OCI-M1 (cell line): ENCODE results near the gene GOT2.
"Not testable (repeated sequence)": the region's sequence is repeated elsewhere in the genome, so short reads cannot be mapped to it uniquely, and the experiment has no call there.

Source experiments
- DNase-seq: peaks from one replicate; lab custom pipeline; 2025; lab: John Stamatoyannopoulos, UW

GOT2 gene

DNA sequence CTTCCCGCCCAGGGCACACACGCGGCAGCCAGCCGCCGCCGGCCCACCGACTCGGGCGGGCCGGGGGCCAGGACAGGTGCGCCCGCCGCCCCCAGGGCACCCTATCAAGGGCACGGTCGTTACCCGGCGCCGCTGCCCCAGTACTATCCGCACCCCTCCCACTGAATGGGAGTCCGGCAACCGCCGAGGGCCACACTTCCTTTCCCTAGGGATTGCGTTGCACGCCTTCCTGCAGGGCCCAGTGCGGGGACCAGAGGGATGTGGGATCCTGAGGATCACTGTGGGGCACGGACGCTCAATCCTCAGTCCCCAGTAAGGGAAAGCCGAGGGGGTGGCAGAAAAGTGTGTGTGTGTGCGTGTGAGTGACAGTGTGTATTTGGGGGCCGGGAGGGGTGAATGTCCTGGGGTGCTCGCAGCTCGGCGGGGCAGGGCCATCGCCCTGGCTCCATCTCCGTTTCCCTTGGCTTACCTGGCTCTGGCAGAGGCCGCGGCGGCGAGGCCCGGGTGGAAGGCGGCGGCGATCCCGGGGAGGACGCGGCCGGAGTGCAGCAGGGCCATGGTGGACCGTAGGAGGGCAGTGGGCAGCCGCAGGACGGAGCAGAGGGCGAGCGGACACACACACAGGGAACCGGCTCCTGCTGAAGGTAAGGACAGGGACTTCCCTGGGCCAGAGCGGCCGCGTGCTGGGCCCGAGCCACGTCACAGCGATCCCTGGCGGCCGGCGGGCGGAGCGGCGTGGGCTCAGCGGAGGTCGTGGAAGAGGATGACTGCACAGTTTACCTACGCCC lies at the start of gene GOT2:
TSS of gene GOT2 (minus strand) at position 646 of the 788 bp plus-strand sequence. CDS start at position 558, 88 bp downstream.
- DNase-seq = peak; percentile 88

DNA sequence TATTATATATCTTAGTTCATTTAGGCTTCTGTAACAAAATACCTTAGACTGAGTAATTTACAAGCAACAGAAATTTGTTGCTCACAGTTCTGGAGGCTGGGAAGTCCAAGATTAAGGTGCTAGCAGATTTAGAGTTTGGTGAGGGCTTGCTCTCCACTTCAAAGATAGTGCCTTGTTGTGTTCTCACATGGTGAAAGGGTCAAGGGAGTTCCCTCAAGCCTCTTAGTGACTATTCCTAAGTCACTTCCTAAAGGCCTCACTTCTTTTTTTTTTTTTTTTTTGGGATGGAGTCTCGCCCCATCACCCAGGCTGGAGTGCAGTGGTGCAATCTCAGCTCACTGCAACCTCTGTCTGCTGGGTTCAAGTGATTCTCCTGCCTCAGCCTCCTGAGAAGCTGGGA lies 45.2 kb upstream of the GOT2 start:
- DNase-seq = peak; percentile 1

DNA sequence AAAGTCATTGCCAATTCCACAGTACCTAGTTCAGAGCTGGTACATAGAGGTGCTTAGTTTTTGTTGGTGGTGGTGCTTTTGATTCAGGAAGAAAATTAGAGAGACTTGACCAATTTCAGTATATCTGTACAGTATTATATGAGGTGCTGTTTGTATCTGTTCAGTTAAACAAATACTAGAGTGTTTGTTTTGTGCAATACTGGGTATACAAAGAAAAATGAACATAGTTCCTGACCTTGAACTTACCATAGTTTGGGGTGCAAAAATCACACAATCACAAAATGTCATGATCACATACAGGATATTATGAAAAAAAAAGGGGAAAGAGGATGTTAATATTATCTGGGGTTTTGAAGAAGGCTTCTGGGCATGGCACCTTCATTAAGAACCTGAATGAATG lies 39.8 kb upstream of the GOT2 start:
- no peak for DNase-seq

DNA sequence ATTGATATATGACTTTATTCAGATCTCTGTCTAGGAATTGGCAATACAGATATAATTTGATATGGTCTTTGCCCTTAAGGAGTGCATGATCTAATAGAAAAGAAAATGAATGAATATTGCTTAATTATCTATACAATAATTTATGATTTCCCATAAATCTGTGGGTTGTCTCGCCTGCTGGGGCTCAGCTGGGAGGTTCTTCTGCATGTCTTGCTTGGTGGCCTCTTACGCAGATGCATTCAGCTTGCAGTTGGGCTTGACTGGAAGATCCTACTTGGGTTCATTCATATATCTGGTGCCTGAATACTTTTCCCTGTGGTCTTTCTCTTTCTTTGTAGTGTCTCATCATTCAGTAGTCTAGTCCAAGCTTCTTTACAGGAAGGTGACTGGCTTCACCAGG lies 34.0 kb upstream of the GOT2 start:
- DNase-seq = no peak

DNA sequence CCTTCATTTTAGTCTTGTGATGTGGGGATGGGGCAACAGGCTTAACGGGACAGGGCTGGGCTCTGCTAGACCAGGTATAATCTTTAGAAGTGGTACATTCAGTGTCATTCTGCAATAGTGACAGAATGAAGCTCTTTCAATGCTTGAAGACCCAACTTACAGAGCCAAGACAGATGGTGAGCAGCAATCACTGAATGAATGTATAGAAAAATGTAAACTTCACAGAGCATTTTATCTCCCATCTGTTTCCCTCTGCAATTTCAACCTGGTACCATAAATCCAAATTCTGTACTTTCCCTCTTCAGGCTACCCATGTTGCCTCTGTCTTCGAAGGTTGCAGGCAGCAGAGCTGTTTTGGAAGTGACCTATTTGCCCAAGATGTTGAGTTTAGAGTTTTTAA lies 33.5 kb upstream of the GOT2 start:
- DNase-seq = no peak

DNA sequence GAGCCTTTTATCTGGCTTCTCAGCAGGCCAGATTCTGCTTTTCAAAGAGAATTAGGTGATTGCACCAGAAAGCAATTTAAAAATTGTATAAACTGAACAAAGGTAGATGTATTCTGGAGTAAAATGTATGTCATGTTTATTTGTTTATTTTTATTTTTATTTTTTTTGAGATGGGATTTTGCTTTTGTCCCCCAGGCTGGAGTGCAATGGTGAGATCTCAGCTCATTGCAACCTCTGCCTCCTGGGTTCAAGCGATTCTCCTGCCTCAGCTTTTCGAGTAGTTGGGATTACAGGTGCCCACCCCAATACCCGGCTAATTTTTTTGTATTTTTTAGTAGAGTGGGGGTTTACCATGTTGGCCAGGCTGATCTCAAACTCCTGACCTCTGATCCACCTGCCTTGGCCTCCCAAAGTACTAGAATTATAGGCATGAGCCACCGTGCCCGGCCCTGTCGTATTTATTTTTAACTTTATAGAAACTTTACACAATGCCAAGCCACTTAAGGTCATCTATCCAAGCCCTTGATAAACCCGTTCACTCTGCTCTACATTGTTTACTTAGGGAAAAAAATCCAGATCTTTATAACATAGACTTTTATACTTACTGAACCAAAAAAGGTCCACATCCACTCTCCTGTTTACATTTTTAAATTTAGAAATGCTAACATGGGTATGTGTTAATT lies 22.7 kb upstream of the GOT2 start:
- DNase-seq = no peak

DNA sequence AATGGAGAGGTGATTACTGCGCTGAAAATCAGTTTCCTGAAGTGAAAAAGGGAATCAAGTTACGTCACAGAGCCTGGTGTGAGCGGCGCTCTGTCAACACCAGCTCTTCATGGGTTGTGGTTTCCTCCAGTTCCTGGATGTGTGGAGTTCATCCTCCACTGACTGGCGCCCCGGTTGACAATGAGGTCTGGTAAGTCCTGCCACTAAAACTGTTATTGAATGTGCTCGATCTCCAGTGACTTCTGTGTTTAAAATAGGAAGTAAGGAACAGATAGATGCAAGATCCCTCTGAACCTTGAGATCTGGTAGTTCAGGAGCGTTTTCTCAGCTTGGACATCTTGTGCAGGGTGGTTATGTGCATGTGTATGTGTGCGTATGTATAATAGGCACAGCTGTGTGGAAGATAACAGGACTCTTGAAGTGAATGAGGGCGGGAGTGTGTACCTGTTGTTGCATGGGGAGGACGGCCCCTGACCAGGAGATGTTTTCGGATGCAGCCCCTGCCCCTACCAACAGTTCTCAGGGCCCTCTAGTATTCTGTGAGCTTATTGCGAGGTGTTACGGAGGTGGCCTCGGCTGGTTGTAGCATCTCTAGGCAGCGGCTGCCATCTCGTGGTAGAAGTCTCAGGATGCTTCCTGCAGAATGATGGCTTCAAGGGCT lies 22.0 kb upstream of the GOT2 start:
- peak; percentile 82 for DNase-seq

DNA sequence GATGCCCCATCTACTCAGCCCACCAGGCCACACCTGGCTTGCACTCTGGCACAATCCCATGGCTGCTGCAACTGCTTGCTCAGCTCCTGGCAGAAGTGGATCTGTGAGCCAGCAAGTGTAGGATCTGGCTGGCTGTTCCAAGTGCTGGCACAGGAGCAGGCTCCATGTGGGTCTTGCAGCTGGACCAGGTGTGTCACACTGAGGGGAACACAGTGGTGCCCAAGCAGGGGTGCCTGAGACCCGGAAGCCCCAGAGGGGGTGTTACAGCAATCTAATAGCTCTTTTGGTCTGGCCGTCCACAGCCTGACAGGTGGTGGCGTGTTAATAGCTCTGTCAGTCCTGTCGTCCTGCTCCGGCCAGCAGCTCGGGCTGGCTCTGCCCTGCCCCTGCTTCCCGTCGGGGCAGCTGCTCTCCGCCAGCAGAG lies 19.6 kb upstream of the GOT2 start:
- no peak for DNase-seq

DNA sequence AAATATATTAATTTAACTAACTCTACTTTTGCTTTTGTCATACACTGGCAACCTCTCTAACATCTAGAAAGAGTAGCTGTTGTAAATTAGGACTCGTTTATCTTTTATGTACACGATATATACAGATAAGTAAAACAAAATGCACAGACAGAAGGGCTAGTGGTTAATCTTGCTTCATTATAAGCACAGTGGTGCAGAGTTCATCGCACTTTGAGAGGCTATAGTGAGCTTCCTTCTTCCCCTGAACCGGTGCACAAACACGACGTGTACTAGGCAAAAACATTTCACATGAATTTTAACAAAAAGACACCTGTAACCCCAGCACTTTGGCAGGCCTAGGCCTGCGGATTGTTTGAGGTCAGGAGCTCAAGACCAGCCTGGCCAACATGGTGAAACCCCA lies 10.4 kb upstream of the GOT2 start:
- DNase-seq = no peak

DNA sequence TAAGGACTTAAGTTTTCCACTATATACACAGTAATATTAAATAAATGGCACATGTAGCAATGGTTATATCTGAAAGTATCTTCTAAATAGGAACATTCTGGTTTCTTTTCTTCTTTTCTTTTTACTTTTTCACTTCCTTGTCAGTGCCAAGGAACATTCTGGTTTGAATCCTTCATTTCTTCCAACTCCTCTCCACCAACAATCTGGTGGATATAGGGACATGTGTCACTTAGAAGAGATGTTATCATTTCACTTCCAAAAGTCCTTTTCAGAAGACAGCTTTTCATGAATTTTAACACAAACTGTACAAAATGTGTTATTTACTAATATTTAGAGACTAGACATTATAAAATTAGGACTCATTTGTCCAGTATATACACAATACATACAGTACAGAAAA lies 7.9 kb upstream of the GOT2 start:
- no peak for DNase-seq

DNA sequence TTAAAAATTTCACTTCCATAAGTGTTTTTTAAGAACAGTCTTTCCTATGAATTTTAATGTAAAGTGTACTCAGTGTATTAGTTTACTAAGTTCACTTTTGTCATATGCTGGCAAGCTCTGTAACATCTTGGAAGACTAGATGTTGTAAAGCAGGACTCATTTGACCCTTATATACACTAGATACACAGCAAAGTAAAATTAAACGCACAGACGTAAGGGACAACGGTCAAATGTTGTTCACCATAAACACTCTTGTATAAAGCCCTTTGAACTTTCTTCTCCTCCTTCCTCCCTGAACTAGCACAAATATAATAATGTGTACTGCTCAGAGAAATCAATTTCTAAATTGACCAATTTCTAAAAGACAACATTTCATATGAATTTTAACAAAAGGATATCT lies 7.0 kb upstream of the GOT2 start:
- no peak for DNase-seq

DNA sequence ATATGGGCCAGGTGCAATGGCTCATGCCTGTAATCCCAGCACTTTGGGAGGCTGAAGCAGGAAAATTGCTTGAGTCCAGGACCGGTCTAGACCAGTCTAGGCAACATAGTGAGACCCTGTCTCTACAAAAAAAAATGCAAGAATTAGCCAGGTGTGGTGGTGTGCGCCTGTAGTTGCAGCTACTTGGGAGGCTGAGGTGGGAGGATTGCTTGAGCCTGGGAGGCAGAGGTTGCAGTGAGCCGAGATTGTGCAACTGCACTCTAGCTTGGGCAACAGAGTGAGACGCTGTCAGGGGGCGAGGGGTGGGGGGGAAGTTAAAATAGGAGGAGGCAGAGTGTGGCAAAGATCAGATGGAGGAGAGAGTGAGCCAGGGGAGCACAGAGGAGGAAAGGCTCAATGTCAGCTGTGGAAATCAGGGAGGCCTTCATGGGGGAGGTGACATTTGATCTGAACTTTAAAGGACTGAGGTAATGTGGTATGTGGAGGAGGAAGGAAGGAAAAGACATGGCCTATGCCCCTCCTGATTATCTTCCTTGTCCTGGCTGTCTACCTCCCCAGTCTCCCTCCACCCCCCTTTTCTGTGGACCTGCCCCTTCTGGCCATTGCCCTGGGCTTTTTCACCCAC lies 4.7 kb upstream of the GOT2 start:
- DNase-seq = no peak

DNA sequence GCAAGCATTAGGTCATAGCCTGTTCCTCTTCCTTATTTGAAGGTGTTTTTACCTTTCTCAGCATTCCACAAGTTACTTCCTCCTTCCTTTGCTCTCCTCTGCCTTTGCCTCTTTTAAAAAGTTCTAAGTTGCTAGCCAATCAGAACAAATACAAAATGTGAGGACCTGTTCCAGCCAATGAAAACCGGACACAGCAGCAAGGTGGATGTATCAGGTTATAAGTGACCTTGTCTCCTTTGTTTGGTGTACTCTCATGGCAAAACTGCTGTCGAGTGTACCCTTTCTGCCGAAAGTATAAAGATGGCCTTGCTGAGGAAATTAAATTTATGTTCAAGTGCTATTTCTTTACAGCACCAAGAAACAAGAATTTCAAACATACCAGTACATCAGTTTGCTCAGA lies 2.2 kb upstream of the GOT2 start:
- DNase-seq = not testable (repeated sequence)

DNA sequence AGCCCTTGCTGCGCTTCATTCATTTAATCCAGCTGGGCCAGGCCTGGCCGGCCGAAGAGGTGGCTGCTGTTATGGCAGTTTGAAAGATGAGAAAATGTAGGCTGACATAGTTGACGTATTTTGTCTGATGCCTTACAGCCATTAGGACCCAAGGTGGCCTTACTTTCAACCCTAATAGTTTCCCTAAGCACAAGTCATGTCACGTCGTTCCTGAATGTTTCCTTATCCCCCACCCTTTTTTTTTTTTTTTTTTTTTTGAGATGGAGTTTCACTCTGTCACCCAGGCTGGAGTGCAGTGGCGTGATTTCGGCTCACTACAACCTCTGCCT lies 307 bp upstream of the GOT2 start:
- DNase-seq = no peak

DNA sequence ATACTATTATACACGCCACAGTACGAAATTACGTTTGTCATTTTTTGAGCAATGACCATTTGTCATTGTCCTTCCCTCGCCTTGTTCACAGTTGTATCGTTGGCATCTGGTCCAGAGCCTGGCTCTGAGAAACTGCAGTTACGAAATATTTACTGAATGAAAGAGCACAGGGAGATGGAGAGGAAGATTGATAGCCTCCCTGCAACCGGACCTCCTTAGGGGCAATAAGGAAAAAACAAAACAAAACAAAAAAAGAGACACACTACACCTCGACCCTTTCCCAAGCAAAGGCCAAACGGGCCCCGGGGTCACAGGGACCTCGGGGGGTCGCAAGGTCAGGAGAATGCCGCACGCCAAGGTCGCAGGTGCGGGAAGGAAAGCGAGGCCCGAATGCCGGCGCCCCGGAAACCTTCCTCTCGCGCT lies 857 bp downstream of the GOT2 start:
- DNase-seq = peak; percentile 20

DNA sequence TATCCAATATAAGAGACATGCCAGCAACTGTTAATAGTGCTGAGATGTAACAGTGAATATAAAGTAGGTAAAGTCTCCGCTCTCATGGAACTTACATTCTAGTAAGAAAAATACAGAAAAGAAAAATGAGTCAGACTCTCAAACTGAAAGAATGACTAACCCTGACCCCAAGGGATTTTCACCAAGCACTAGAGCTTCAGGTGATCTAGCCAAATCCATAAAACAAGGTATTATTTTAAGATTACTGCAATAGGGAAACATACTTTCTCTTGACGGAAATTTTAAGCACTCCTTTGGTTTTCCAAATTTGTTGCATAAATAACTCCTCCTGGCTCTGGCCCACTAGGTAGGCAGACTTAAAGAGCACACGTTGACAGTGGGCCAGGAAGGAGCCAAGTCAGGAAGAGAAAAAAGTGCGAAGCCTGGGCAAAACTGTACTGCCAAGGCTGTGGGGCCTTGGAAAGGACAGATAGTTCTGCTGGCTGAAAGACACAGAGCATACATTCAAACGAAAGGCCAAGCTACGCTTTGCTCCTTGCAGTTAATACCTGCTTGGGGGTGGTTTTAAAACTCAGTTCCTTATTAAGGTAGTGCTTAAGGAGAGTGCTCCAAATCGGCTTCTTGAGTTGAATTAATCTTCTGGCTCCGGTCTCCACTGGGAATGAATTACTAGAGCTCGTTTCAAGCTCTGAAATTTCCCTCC lies 1.4 kb downstream of the GOT2 start:
- no peak for DNase-seq

DNA sequence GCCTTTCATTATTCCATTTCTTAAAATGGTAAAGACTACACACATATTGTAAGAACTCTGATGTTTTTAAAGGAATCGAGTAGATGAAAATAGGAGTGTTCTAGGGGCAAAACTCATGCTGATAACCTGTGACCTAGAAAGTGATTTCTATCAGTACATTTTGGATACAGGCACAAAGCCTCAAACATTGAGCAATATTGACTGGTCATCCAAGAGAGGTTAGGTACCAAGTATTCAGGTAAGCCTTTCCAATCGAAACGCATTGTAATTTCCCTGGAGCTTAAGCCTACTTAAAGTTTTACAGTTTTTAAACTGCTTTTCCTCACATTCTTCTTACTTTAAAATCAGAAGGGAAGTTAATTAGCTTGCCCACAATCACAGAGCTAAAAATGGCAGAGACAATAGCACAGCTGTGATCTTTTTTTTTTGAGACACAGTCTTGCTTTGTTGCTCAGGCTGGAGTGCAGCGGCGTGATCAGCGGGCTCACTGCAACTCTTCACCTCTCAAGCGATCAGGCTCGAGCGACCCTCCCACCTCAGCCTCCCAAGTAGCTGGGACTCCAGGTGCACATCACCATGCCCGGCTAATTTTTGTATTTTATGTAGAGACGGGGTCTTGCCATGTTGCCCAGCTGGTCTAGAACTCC lies 3.3 kb downstream of the GOT2 start:
- no peak for DNase-seq

DNA sequence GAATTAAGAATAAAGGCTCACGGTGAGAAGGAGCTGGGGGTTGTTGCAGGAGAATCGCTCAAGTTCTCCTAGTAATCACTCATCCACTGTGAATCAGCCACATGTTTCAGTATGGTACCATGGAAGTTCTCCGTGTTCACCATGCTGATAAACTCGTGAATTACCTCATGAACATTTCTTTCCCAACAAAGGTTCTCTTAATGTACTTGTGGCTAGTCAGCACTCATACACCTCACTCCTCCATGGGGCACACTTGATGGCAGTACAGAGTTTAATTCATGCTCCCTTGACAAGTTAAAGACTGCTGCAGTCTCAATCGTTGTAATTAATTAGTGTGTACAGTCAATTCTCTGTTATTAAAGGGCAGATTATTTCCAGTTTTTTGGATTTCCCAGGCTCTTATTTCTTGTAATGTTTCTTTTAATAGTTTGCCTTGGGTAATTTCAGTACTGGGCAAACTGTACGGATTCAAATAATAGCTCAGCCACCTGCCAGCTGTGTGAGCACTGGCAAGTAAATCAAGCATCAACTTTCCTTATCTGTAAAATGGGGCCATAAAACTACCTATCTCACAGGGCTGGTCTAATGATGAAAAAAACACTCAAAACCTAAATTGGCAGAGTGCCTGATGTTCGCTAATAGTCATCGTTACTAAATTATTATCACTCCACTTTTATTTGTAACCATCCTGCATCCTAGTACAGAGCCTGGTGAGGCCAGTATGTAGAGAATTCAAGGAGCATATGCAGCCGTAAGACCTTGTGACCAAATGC lies 6.1 kb downstream of the GOT2 start:
- no peak for DNase-seq

DNA sequence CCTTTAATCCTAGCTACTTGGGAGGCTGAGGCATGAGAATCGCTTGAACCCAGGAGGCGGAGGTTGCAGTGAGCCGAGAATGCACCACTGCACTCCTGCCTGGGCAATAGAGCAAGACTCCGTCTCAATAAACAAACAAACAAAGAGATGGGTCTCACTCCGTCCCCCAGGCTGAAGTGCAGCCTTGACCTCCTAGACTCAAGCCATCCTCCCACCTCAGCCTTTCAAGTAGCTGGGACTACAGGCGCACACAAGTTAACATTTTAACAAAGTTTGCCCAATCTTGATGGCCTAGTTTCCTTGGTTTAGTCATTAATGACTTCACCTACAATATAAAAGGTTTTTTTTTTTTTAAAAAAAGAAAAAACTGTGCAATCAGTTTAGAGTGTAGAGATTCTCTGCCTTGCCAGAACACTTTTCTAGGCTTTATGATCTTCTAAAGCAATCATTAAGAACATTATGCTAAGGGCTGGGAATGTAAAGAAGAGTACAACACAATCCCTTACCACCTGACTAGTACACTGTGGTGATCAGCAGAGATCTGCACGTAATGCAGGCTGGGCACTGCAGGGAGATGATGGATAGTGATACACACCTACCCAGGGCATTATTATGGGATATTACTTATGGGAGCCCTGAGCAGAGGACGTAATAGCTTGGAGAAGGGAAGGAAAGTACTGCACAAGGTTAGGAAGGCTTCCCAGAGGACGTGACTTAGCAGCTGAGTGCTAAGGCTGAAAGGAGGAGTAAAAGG lies 6.9 kb downstream of the GOT2 start:
- DNase-seq = no peak

DNA sequence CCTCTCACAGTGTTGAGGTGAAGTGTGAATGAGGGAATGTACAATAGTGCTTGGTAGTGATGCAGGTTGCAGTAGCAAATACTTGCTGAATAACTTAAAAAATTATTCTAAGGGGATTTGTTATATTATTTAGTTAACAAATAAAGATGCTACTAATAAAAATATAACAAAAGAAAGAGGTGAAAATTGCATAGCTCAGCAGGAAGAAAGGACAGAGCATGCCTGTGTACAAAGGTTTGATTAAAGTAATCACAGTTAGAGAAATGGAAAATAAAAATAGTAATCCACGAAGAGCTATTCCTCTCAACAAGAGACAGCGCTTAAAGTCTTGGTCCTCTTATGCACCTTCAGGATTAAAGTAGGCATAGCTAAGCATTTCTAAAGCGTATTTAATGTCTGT lies 11.0 kb downstream of the GOT2 start:
- no peak for DNase-seq
